Stomach (tissue), 9 donors: Measurements from ENCODE around the gene HNF4A. TPM values are rescaled to one million over a fixed set of nuclear protein-coding genes. Genes with fewer than 3 reads are reported as not detected.

Experiments used
- DNase-seq, 2 donors: peaks; one replicate each; pipeline versions ENCODE4 v3.0.0 to v3.0.0-alpha.2; 2013 to 2019
- H3K27ac ChIP-seq, 5 donors: fragments of 200-600 bp in 4 of 5; sonication (generic) in 4 of 5; one replicate each; pipeline ENCODE4 v1.5.1; 2013 to 2019; ENCODE audit warnings: mild to moderate bottlenecking in 1 of 5, moderate library complexity in 1 of 5
- H3K27me3 ChIP-seq, 3 donors: fragments of 200-600 bp; sonication (generic); one replicate each; pipeline ENCODE4 v1.5.1; 2017 to 2019; ENCODE audit warnings: mixed run types in 1 of 3
- H3K36me3 ChIP-seq, 4 donors: fragments of 200-600 bp; sonication (generic); 1 replicate in 3 of 4; 2 replicates in 1 of 4; pipeline ENCODE4 v1.5.1; 2016 to 2019
- H3K4me1 ChIP-seq, 4 donors: fragments of 200-600 bp; sonication (generic); one replicate each; pipeline ENCODE4 v1.5.1; 2016 to 2019
- H3K4me3 ChIP-seq, 4 donors: fragments of 200-600 bp; sonication (generic) in 3 of 4; one replicate each; pipeline ENCODE4 v1.5.1; 2016 to 2019; ENCODE audit warnings: mild to moderate bottlenecking in 1 of 4
- H3K9me3 ChIP-seq, 4 donors: fragments of 200-600 bp; sonication (generic); one replicate each; pipeline ENCODE4 v1.5.1; 2016 to 2019
- EP300 ChIP-seq: sonication (generic); formaldehyde crosslinking; IDR thresholded peaks from one replicate; pipeline ENCODE4 v1.6.1; 2017; ENCODE audit warnings: antibody characterized with exemption
- POLR2A ChIP-seq, 4 donors: fragments of 450-650 bp; IDR thresholded peaks; one replicate each; pipeline ENCODE4 v1.6.1; 2016; ENCODE audit warnings: antibody characterized with exemption in 4 of 4, control low read depth in 2 of 4, mild to moderate bottlenecking in 1 of 4, moderate library complexity in 1 of 4
- POLR2AphosphoS5 ChIP-seq, 3 donors: sonication (generic); formaldehyde crosslinking; IDR thresholded peaks; one replicate each; pipeline ENCODE4 v1.6.1; 2016; ENCODE audit warnings: antibody characterized with exemption in 3 of 3
- WGBS, 5 donors: extraction: QIAGEN DNeasy Blood & Tissue Kit in 3 of 5; methylation state at CpG; one replicate each; pipeline versions ENCODE4 v1.1.5 to v1.1.7; 2013 to 2018; 5-methylcytosine and 5-hydroxymethylcytosine counted together
- intact Hi-C: fragments of 100-400 bp; cut with DNase I; formaldehyde crosslinking; loops from one replicate; pipeline ENCODE4 v1.15.1; 2023; ENCODE audit warnings: low total_unique reads
- polyA plus RNA-seq, 3 donors: library from polyadenylated mRNA; stranded (reverse); fragments of 200-250 nt; gene quantifications; one replicate each; pipeline ENCODE4 v1.2.3, GENCODE V29; 2013
- total RNA-seq, 5 donors: library from RNA; depleted of rRNA; stranded (reverse); fragments of >200 nt; gene quantifications; one replicate each; pipeline versions ENCODE4 v1.1.0 to v1.2.3, GENCODE V29; 2014 to 2016
- TF ChIP-seq, protein P1 (sequence below), 7 experiments: fragments of 450-650 bp in 4 of 7; fragments of 200-600 bp in 3 of 7; sonication (generic) in 3 of 7; IDR thresholded peaks; one replicate each; pipeline ENCODE4 v1.5.1; 2016 to 2019; ENCODE audit warnings: antibody characterized with exemption in 7 of 7, control low read depth in 2 of 7, mild to moderate bottlenecking in 1 of 7
- donor health status: healthy with polysubstance abuse.
- donor health status: Bipolar disorder and iron deficiency.
- donor health status: healthy.

HNF4A gene
- total and polyA plus RNA-seq, 8 donors, result 1.3 to 64.8 (median 23.5) TPM

- DNase-seq, result no peak
- 69 to 86% (median 82%) methylated on average over 4 of the region's 4 CpGs for WGBS, 5 donors
- no peaks in the 10 kb centered on the region for H3K36me3 ChIP-seq
- no peaks in the 10 kb centered on the region for H3K4me1 ChIP-seq
- TF ChIP-seq, protein P1, sequence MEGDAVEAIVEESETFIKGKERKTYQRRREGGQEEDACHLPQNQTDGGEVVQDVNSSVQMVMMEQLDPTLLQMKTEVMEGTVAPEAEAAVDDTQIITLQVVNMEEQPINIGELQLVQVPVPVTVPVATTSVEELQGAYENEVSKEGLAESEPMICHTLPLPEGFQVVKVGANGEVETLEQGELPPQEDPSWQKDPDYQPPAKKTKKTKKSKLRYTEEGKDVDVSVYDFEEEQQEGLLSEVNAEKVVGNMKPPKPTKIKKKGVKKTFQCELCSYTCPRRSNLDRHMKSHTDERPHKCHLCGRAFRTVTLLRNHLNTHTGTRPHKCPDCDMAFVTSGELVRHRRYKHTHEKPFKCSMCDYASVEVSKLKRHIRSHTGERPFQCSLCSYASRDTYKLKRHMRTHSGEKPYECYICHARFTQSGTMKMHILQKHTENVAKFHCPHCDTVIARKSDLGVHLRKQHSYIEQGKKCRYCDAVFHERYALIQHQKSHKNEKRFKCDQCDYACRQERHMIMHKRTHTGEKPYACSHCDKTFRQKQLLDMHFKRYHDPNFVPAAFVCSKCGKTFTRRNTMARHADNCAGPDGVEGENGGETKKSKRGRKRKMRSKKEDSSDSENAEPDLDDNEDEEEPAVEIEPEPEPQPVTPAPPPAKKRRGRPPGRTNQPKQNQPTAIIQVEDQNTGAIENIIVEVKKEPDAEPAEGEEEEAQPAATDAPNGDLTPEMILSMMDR (IDR thresholded peaks at IDR 0.05), result no peak
- no peak for TF ChIP-seq POLR2AphosphoS5 (IDR thresholded peaks at IDR 0.05)
- TF ChIP-seq EP300, result no peak
- no peak for TF ChIP-seq POLR2A (IDR thresholded peaks at IDR 0.05)
- H3K4me3 ChIP-seq, result no peak overlapping the region
- intact Hi-C loops, result no loop called here
- peaks cover 0 to 63% (median 15%) of the 10 kb centered on the region in 3 donors for H3K27me3 ChIP-seq
- no peaks in the 10 kb centered on the region for H3K9me3 ChIP-seq
- H3K27ac ChIP-seq, result no peak overlapping the region
Measured at GRCh38 chr20:44334709-44335108, 20.8 kb upstream of the HNF4A start.

DNA sequence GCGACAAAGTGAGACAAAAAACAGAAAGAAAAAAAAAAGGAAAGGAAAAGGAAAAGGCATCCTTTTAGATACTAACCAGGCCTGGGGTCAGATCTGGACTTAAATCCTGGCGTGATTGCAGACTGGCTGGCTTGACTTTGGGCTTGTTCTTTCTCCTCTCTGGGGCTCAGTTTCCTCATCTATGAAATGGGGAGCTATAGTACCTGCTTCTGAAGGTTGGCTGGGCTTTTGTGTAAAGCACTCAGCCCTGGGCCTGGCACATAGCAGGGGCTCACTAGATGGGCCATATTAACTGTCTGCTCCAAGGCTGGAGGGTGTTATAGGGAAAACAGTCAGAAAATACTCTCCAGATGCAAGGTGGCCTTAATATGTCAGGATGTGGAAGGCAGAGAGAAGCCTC lies 19.8 kb upstream of the HNF4A start:
- Histone ChIP-seq H3K9me3 (no peaks in the 10 kb centered on the region), H3K4me1 (no peaks in the 10 kb centered on the region), H3K4me3 (no peak overlapping the region), H3K27me3 (peaks cover 0 to 56% (median 15%) of the 10 kb centered on the region in 3 donors), H3K27ac (no peak overlapping the region), H3K36me3 (no peaks in the 10 kb centered on the region)
- no peak for DNase-seq
- intact Hi-C loops, result no loop called here
- TF ChIP-seq, protein P1 (IDR thresholded peaks at IDR 0.05), result no peak
- TF ChIP-seq POLR2AphosphoS5 (IDR thresholded peaks at IDR 0.05) (no peak), POLR2A (IDR thresholded peaks at IDR 0.05) (no peak), EP300 (no peak)
- 73 to 92% (median 84%) methylated on average over 2 of the region's 2 CpGs for WGBS, 5 donors

DNA sequence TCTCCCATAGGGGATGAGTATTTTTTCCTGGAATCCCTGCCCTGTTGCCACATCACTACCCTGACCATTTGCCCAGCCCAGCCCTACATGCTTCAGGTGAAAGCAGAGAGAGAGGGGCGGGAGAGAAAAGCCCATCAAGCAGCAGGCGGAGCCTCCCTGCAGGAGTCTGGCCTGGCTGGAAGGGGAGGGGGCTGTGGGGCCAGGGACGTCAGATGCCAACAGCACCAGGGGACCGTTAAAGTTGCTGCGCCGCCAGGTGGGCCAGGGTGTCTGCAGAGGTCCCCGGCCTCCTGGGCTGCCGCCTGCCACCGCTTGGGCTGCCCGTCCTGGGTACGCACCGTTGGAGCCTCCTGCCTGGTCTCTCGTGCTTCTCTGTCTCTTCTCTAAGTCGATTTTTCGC lies 19.4 kb upstream of the HNF4A start:
- TF ChIP-seq EP300 (no peak), POLR2AphosphoS5 (IDR thresholded peaks at IDR 0.05) (no peak), POLR2A (IDR thresholded peaks at IDR 0.05) (no peak)
- TF ChIP-seq, protein P1 (IDR thresholded peaks at IDR 0.05), result no peak
- peak in 1 of 2 donors; percentile 24 for DNase-seq
- H3K4me1 ChIP-seq, result no peaks in the 10 kb centered on the region
- intact Hi-C loops, result no loop called here
- H3K27me3 ChIP-seq, result peaks cover 0 to 53% (median 15%) of the 10 kb centered on the region in 3 donors
- no peak overlapping the region for H3K27ac ChIP-seq
- no peaks in the 10 kb centered on the region for H3K9me3 ChIP-seq
- no peak overlapping the region for H3K4me3 ChIP-seq
- no peaks in the 10 kb centered on the region for H3K36me3 ChIP-seq
- 27 to 49% (median 36%) methylated on average over 15 of the region's 15 CpGs for WGBS, 5 donors

DNA sequence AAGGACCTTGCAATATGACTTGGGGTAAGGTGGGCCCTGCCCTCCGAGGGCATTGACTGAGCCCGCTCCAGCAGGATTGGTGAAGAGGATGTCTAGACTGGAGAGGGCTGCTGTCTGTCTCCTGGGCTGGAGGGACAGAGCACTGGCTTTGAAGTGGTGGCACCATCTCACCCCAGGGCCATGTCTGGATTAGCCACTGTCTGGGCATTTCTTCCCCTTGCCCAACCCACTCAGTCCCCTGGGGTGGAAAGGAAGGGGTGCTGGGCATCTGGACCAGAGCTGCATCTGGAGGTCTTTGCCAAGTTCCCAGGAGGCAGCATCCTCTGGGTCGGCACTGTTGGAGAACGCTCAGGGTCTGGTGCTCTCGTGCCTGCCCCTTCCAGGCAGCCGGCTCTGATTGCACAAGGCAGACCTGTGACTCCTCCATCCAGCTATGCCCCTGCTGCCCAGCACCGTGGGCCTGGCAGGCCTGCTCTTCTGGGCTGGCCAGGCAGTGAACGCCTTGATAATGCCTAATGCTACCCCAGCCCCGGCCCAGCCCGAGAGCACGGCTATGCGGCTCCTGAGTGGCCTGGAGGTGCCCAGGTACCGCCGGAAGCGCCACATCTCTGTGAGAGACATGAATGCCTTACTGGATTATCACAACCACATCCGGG lies 18.6 kb upstream of the HNF4A start, which contains the start of gene R3HDML:
Gene R3HDML (plus strand): TSS at position 319 of the 656 bp plus-strand sequence. CDS start 115 bp downstream, at position 434.
- Histone ChIP-seq H3K4me1 (no peaks in the 10 kb centered on the region), H3K27me3 (peaks cover 0 to 46% (median 15%) of the 10 kb centered on the region in 3 donors), H3K4me3 (no peak within 1 kb of the TSS), H3K9me3 (no peaks in the 10 kb centered on the region), H3K27ac (no peak within 1 kb of the TSS), H3K36me3 (no peaks in the 10 kb centered on the region)
- DNase-seq, result no peak
- TF ChIP-seq EP300, result no peak
- TF ChIP-seq, protein P1 (IDR thresholded peaks at IDR 0.05), result no peak
- intact Hi-C loops, result no loop called here
- 83 to 92% (median 86%) methylated on average over 10 to 16 of the region's 16 CpGs for WGBS, 5 donors
